HEK293T (cell line): Measurements from ENCODE around the gene ABHD4.
"Not testable (repeated sequence)": the region's sequence is repeated elsewhere in the genome, so short reads cannot be mapped to it uniquely, and the experiment has no call there.

ENCODE experiments used
- CTCF ChIA-PET: fragments of 350-600 bp; formaldehyde crosslinking; extraction: SDS; loops from one replicate; lab custom pipeline; 2021; ENCODE audit warnings: antibody characterized with exemption, inconsistent platforms; lab: Yijun Ruan, JAX
- POLR2A ChIA-PET: fragments of 350-600 bp; formaldehyde crosslinking; extraction: SDS; loops from one replicate; lab custom pipeline; 2020; ENCODE audit warnings: antibody characterized with exemption, inconsistent platforms; lab: Yijun Ruan, JAX
- DNase-seq: peaks from one replicate; pipeline ENCODE4 v3.0.0; 2012; ENCODE audit warnings: mixed read lengths; ENCODE audit errors: extremely low spot score
- ARNT ChIP-seq: fragments of 450-650 bp; IDR thresholded peaks from 2 replicates; pipeline ENCODE4 v1.6.1; 2017; ENCODE audit warnings: mild to moderate bottlenecking
- BHLHE40 ChIP-seq: fragments of 450-650 bp; IDR thresholded peaks from 2 replicates; pipeline ENCODE4 v1.6.1; 2016; ENCODE audit warnings: mild to moderate bottlenecking, moderate library complexity, borderline replicate concordance
- CTBP1 ChIP-seq: fragments of 450-650 bp; IDR thresholded peaks from 2 replicates; pipeline ENCODE4 v1.6.1; 2016; ENCODE audit warnings: borderline replicate concordance
- ELF4 ChIP-seq: fragments of 450-650 bp; IDR thresholded peaks from 2 replicates; pipeline ENCODE4 v1.6.1; 2017; ENCODE audit warnings: antibody characterized with exemption
- FOXA1 ChIP-seq: fragments of 450-650 bp; IDR thresholded peaks from 2 replicates; pipeline ENCODE4 v1.6.1; 2016; ENCODE audit warnings: mild to moderate bottlenecking
- FOXK2 ChIP-seq: fragments of 450-650 bp; IDR thresholded peaks from 2 replicates; pipeline ENCODE4 v1.6.1; 2016; ENCODE audit warnings: mild to moderate bottlenecking
- FOXM1 ChIP-seq: fragments of 450-650 bp; IDR thresholded peaks from 2 replicates; pipeline ENCODE4 v1.6.1; 2017; ENCODE audit warnings: mild to moderate bottlenecking, borderline replicate concordance
- HDGF ChIP-seq: fragments of 450-650 bp; IDR thresholded peaks from 2 replicates; pipeline ENCODE4 v1.6.1; 2017; ENCODE audit warnings: antibody characterized with exemption, borderline replicate concordance
- L3MBTL2 ChIP-seq: fragments of 450-650 bp; conservative IDR thresholded peaks from 2 replicates; pipeline ENCODE4 v1.6.1; 2016; ENCODE audit warnings: mild to moderate bottlenecking
- LEF1 ChIP-seq: fragments of 450-650 bp; IDR thresholded peaks from 2 replicates; pipeline ENCODE4 v1.6.1; 2017; ENCODE audit warnings: mild to moderate bottlenecking, borderline replicate concordance
- NFRKB ChIP-seq: fragments of 450-650 bp; IDR thresholded peaks from 2 replicates; pipeline ENCODE4 v1.6.1; 2016; ENCODE audit warnings: mild to moderate bottlenecking, moderate library complexity
- PKNOX1 ChIP-seq: fragments of 450-650 bp; IDR thresholded peaks from 2 replicates; pipeline ENCODE4 v1.6.1; 2016
- SP1 ChIP-seq: fragments of 450-650 bp; IDR thresholded peaks from 2 replicates; pipeline ENCODE4 v1.6.1; 2017
- SUZ12 ChIP-seq: fragments of 450-650 bp; IDR thresholded peaks from 2 replicates; pipeline ENCODE4 v1.6.1; 2016; ENCODE audit warnings: mild to moderate bottlenecking
- TARDBP ChIP-seq: fragments of 450-650 bp; IDR thresholded peaks from 2 replicates; pipeline ENCODE4 v1.6.1; 2016
- ZNF384 ChIP-seq: fragments of 450-650 bp; IDR thresholded peaks from 2 replicates; pipeline ENCODE4 v1.6.1; 2016

The ABHD4 gene

GRCh38 chr14:22580625-22581024 lies 17.5 kb upstream of the ABHD4 start:
- ChIA-PET CTCF (interaction anchor here (1.4 kb wide), 1 partner anchor 10 kb away, joined by 7 read pairs; no protein-coding TSS in a partner anchor), POLR2A (interaction anchor here (1.2 kb wide), 1 partner anchor 10 kb away, joined by 3 read pairs; no protein-coding TSS in a partner anchor)
- DNase-seq = no peak
- TF ChIP-seq SP1 (no peak), FOXA1 (no peak), ELF4 (no peak), TARDBP (no peak), ARNT (no peak), LEF1 (no peak), FOXK2 (no peak), FOXM1 (no peak), HDGF (no peak), ZNF384 (no peak), PKNOX1 (no peak), SUZ12 (no peak), NFRKB (no peak), L3MBTL2 (no peak), BHLHE40 (no peak), CTBP1 (no peak)

- ChIA-PET POLR2A (no interaction called here), CTCF (interaction anchor here (0.5 kb wide), 1 partner anchor 364 kb away, joined by 3 read pairs; no protein-coding TSS in a partner anchor)
- TF ChIP-seq CTBP1 (no peak), ZNF384 (no peak), SUZ12 (no peak), FOXA1 (no peak), FOXK2 (no peak), TARDBP (no peak), LEF1 (no peak), L3MBTL2 (no peak), ARNT (no peak)
- no peak for DNase-seq
Observed at GRCh38 chr14:22583994-22584393, 14.1 kb upstream of the ABHD4 start.

- CTCF ChIA-PET = interaction anchor here (1.0 kb wide), 1 partner anchor 66 kb away, joined by 4 read pairs; no protein-coding TSS in a partner anchor
- no peak for DNase-seq
- POLR2A ChIA-PET = no interaction called here
- TF ChIP-seq ARNT (no peak), FOXM1 (no peak), SP1 (no peak), NFRKB (no peak), FOXK2 (no peak), FOXA1 (no peak), ZNF384 (no peak), PKNOX1 (no peak), ELF4 (no peak), TARDBP (no peak), LEF1 (no peak), SUZ12 (no peak), CTBP1 (no peak), HDGF (no peak), L3MBTL2 (no peak), BHLHE40 (no peak)
Observed at GRCh38 chr14:22587247-22587646, 10.9 kb upstream of the ABHD4 start.

GRCh38 chr14:22587677-22588422 lies 10.2 kb upstream of the ABHD4 start:
- ChIA-PET CTCF (interaction anchor here (1.6 to 2.1 kb wide), 2 partner anchors 10 to 65 kb away, joined by 8 to 12 read pairs; partner anchors contain the start of gene ABHD4), POLR2A (interaction anchor here (1.6 to 3.3 kb wide), 4 partner anchors 9 to 64 kb away, joined by 5 to 45 read pairs (median 15); partner anchors contain the start of gene ABHD4)
- DNase-seq = not testable (repeated sequence)

GRCh38 chr14:22588526-22589095 lies 9.5 kb upstream of the ABHD4 start:
- POLR2A ChIA-PET = interaction anchor here (0.8 to 3.3 kb wide), 13 partner anchors 9 to 248 kb away, joined by 3 to 45 read pairs (median 4); partner anchors contain the start of gene ABHD4
- CTCF ChIA-PET = interaction anchor here (1.1 to 2.1 kb wide), 5 partner anchors 10 to 266 kb away, joined by 3 to 12 read pairs (median 8); partner anchors contain the start of gene ABHD4
- no peak for DNase-seq
- no peak for TF ChIP-seq SP1
- TF ChIP-seq BHLHE40 = no peak
- no peak for TF ChIP-seq ZNF384
- no peak for TF ChIP-seq CTBP1
- no peak for TF ChIP-seq TARDBP
- no peak for TF ChIP-seq FOXK2
- no peak for TF ChIP-seq FOXA1
- no peak for TF ChIP-seq LEF1
- no peak for TF ChIP-seq ARNT
- no peak for TF ChIP-seq FOXM1
- TF ChIP-seq NFRKB = no peak
- TF ChIP-seq HDGF = no peak
- no peak for TF ChIP-seq PKNOX1
- TF ChIP-seq L3MBTL2 = no peak
